Activated CD8-positive, alpha-beta memory T cell treated with anti-CD3 and anti-CD28 coated beads, Interleukin-2, amount 50 U/mL, for 4 hours (primary cell): ENCODE measurements around the gene LAMA2.

Experiments
- DNase-seq: peaks from one replicate; pipeline ENCODE4 v3.0.0-alpha.2; 2020

Gene LAMA2

DNA sequence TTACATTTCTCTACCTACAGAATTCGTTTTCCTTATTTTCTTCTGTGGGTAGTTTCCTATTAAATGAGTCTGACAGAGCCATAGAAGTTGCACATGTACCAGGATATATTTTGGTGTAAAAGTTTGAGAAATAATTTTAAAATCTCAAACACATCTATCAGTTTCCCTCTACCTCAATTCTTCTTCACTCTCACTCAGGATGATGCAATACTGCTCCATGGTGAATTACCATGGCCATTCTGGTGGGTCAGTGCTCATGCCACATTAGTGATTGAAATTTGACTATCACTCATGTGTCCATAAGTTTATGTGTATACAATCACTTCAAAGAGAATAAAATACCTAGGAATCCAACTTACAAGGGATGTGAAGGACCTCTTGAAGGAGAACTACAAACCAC, 675.3 kb downstream of the LAMA2 start:
- DNase-seq: no peak

DNA sequence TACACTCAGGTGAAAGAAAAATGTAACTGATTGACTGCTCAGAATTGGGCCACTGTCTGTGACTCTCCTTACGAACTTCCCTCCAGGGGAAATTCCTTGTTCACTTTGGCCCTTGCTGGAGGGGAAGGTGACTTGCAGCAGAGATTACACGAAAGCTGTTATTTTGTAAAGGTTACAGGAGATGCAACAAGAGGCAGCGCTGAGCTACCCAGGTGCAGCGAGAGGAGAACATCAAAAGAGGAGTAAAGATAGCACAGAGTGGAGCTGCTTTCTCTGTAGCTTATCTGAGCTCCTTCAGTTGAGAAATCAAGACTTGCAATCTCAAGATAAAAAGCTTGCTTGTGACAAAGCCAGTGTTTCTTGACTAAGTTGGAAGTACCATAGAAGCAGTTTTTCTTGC, 682.4 kb downstream of the LAMA2 start:
- no peak for DNase-seq

DNA sequence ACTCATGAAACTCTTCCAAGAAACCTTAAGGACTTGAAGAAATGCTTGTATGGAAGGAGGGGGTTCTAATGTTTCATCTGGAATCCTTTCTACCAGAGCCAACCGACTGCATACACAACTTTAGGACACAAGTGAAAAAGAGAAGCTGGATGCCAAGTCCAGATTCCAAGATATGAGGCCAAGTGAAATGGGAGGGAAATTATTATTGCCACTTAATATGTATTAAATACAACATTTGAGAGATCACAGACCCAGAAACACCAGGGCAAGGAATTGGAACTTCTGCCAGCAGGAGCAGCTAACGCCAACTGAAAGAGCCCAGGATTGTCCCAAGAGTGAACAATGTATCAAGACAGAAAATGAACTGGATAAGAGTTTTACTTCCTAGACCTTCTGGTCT, 682.9 kb downstream of the LAMA2 start:
- no peak for DNase-seq
